Astrocyte (in vitro differentiated cells and primary cell): ENCODE measurements around the gene NFATC4. TPM values are rescaled to one million over a fixed set of nuclear protein-coding genes. Genes with fewer than 3 reads are reported as not detected.
A peak's percentile ranks its signal among the peaks of the same experiment; 100 is the strongest.

ENCODE experiments used
- DNase-seq: peaks from one replicate; pipeline ENCODE4 v3.0.0-alpha.2; 2010; ENCODE audit warnings: low read depth
- FAIRE-seq: peaks from 2 replicates; lab custom pipeline; 2011; peaks lifted over from hg19 to GRCh38; lab: Jason Lieb, UNC
- H2AFZ ChIP-seq: 2 replicates; pipeline ENCODE4 v1.6.0; 2012; ENCODE audit warnings: low read depth, low read length, inconsistent platforms
- H3K27ac ChIP-seq: 2 replicates; pipeline ENCODE4 v1.5.1; 2011; ENCODE audit warnings: low read depth, low read length, inconsistent platforms
- H3K27me3 ChIP-seq: 2 replicates; pipeline ENCODE4 v1.6.0; 2011; ENCODE audit warnings: low read length, inconsistent platforms; ENCODE audit not compliant: insufficient read depth
- H3K36me3 ChIP-seq: 2 replicates; pipeline ENCODE4 v1.5.1; 2011; ENCODE audit warnings: low read length, inconsistent platforms; ENCODE audit not compliant: insufficient read depth
- H3K4me1 ChIP-seq: 2 replicates; pipeline ENCODE4 v1.5.1; 2011; ENCODE audit warnings: low read length, inconsistent platforms; ENCODE audit not compliant: insufficient read depth
- H3K4me2 ChIP-seq: 2 replicates; pipeline ENCODE4 v1.6.0; 2012; ENCODE audit warnings: low read length, inconsistent platforms
- H3K4me3 ChIP-seq: 2 replicates; pipeline ENCODE4 v1.5.1; 2011; ENCODE audit warnings: low read depth, mild to moderate bottlenecking, low read length, inconsistent platforms; ENCODE audit not compliant: insufficient read depth
- H3K79me2 ChIP-seq: 2 replicates; pipeline ENCODE4 v1.6.0; 2012; ENCODE audit warnings: mild to moderate bottlenecking, low read length, inconsistent platforms; ENCODE audit not compliant: insufficient read depth
- H3K9ac ChIP-seq: 2 replicates; pipeline ENCODE4 v1.6.0; 2012; ENCODE audit warnings: mild to moderate bottlenecking, low read length, inconsistent platforms
- H3K9me3 ChIP-seq: 2 replicates; pipeline ENCODE4 v1.5.1; 2012; ENCODE audit warnings: low read depth, mild to moderate bottlenecking, low read length, inconsistent platforms; ENCODE audit not compliant: insufficient read depth
- H4K20me1 ChIP-seq: 2 replicates; pipeline ENCODE4 v1.6.0; 2012; ENCODE audit warnings: low read length, inconsistent platforms; ENCODE audit not compliant: insufficient read depth
- H3K27ac Mint-ChIP-seq: one replicate; pipeline ENCODE4 v1.8.0; 2021; ENCODE audit warnings: mild to moderate bottlenecking, mixed read lengths; ENCODE audit not compliant: unreplicated experiment
- H3K27me3 Mint-ChIP-seq: one replicate; pipeline ENCODE4 v1.8.0; 2021; ENCODE audit warnings: low read depth, mixed read lengths; ENCODE audit not compliant: unreplicated experiment
- H3K36me3 Mint-ChIP-seq: one replicate; pipeline ENCODE4 v1.8.0; 2021; ENCODE audit warnings: low read depth, mixed read lengths; ENCODE audit not compliant: unreplicated experiment
- H3K4me1 Mint-ChIP-seq: one replicate; pipeline ENCODE4 v1.8.0; 2021; ENCODE audit warnings: low read depth, mixed read lengths; ENCODE audit not compliant: unreplicated experiment
- H3K4me3 Mint-ChIP-seq: one replicate; pipeline ENCODE4 v1.8.0; 2021; ENCODE audit warnings: mild to moderate bottlenecking, moderate library complexity, mixed read lengths; ENCODE audit not compliant: unreplicated experiment
- H3K9me3 Mint-ChIP-seq: one replicate; pipeline ENCODE4 v1.8.0; 2021; ENCODE audit warnings: mild to moderate bottlenecking, mixed read lengths; ENCODE audit not compliant: unreplicated experiment
- CTCF ChIP-seq: IDR thresholded peaks from 2 replicates; pipeline ENCODE4 v1.5.1; 2011; ENCODE audit warnings: low read depth, mild to moderate bottlenecking, inconsistent platforms, low read length, moderate library complexity; ENCODE audit not compliant: insufficient read depth
- EZH2 ChIP-seq: IDR thresholded peaks from 2 replicates; pipeline ENCODE4 v1.6.1; 2012; ENCODE audit warnings: mild to moderate bottlenecking, low read length, inconsistent platforms; ENCODE audit not compliant: insufficient read depth
- total RNA-seq: library from RNA; stranded (reverse); gene quantifications from 2 replicates; pipeline ENCODE4 v1.2.1, GENCODE V29; 2021

Gene NFATC4
- total RNA-seq, 1 donor from 2014 or later = 61.9 TPM

- Mint-ChIP-seq H3K4me1 (peaks cover 16% of the 10 kb centered on the region), H3K27me3 (peaks cover 13% of the 10 kb centered on the region), H3K9me3 (no peaks in the 10 kb centered on the region), H3K27ac (peak overlapping the region; percentile 93), H3K4me3 (peak overlapping the region; percentile 80), H3K36me3 (no peaks in the 10 kb centered on the region)
- H3K4me2 ChIP-seq = peak overlapping the region; percentile 100
- H3K79me2 ChIP-seq = no peaks in the 10 kb centered on the region
- no peaks in the 10 kb centered on the region for H3K27me3 ChIP-seq
- FAIRE-seq = no peak
- peak; percentile 84 for DNase-seq
- peaks cover 21% of the 10 kb centered on the region for H3K4me1 ChIP-seq
- H3K27ac ChIP-seq = peak overlapping the region; percentile 90
- H2AFZ ChIP-seq = peak overlapping the region; percentile 53
- TF ChIP-seq CTCF = peak; percentile 62
- TF ChIP-seq EZH2 = no peak
- peak overlapping the region; percentile 80 for H3K9ac ChIP-seq
- H4K20me1 ChIP-seq = no peaks in the 10 kb centered on the region
- H3K9me3 ChIP-seq = no peaks in the 10 kb centered on the region
- H3K36me3 ChIP-seq = no peaks in the 10 kb centered on the region
- H3K4me3 ChIP-seq = peak overlapping the region; percentile 32
These were observed 2.2 kb upstream of the NFATC4 start for GRCh38 chr14:24365600-24366412.

- Histone ChIP-seq H3K9me3 (no peaks in the 10 kb centered on the region), H3K9ac (peak overlapping the region; percentile 80), H3K27ac (peak overlapping the region; percentile 90), H3K79me2 (no peaks in the 10 kb centered on the region), H2AFZ (peak overlapping the region; percentile 53), H3K4me2 (peak overlapping the region; percentile 100), H3K27me3 (no peaks in the 10 kb centered on the region), H3K4me3 (peak overlapping the region; percentile 37), H3K36me3 (no peaks in the 10 kb centered on the region), H3K4me1 (peaks cover 21% of the 10 kb centered on the region), H4K20me1 (peaks cover 4% of the 10 kb centered on the region)
- DNase-seq = no peak
- TF ChIP-seq CTCF (no peak), EZH2 (no peak)
- FAIRE-seq = no peak
- Mint-ChIP-seq H3K27me3 (peaks cover 8% of the 10 kb centered on the region), H3K4me3 (peak overlapping the region; percentile 80), H3K36me3 (no peaks in the 10 kb centered on the region), H3K27ac (peak overlapping the region; percentile 93), H3K9me3 (no peaks in the 10 kb centered on the region), H3K4me1 (peaks cover 21% of the 10 kb centered on the region)
These were observed 1.6 kb upstream of the NFATC4 start for GRCh38 chr14:24366413-24366720.
